Esophagus muscularis mucosa (tissue), 3 donors: ENCODE results near the gene TMEM117.

Experiments used
- CTCF ChIP-seq, 3 experiments: fragments of 200-600 bp in 2 of 3; fragments of 450-650 bp in 1 of 3; sonication (generic) in 2 of 3; IDR thresholded peaks; one replicate each; pipeline ENCODE4 v1.5.1; 2017 to 2019; ENCODE audit warnings: antibody characterized with exemption in 3 of 3, mild to moderate bottlenecking in 2 of 3, moderate library complexity in 1 of 3
- POLR2A ChIP-seq: fragments of 450-650 bp; IDR thresholded peaks from one replicate; pipeline ENCODE4 v1.6.1; 2017; ENCODE audit warnings: antibody characterized with exemption, moderate library complexity, mild to moderate bottlenecking, low read depth
- POLR2AphosphoS5 ChIP-seq, 2 donors: sonication (generic); formaldehyde crosslinking; IDR thresholded peaks; one replicate each; pipeline ENCODE4 v1.6.1; 2017; ENCODE audit warnings: antibody characterized with exemption in 2 of 2

GRCh38 chr12:44296624-44297197 is 460.8 kb downstream of the TMEM117 start:
- no peak for TF ChIP-seq POLR2A
- no peak for TF ChIP-seq CTCF (IDR thresholded peaks at IDR 0.05)
- no peak for TF ChIP-seq POLR2AphosphoS5 (IDR thresholded peaks at IDR 0.05)
